Muscle layer of colon (tissue), 2 donors: ENCODE results near the gene MSI2.

Experiments used
- H3K27ac ChIP-seq: one replicate; pipeline ENCODE4 v1.7.0; 2013; ENCODE audit warnings: low read depth, mild to moderate bottlenecking, low read length, moderate library complexity
- H3K27me3 ChIP-seq, 2 donors: one replicate each; pipeline ENCODE4 v1.7.0; 2013; ENCODE audit warnings: low read length in 2 of 2, mild to moderate bottlenecking in 2 of 2; ENCODE audit not compliant: insufficient read depth in 2 of 2, control insufficient read depth in 1 of 2
- H3K36me3 ChIP-seq: one replicate; pipeline ENCODE4 v1.7.0; 2013; ENCODE audit warnings: mild to moderate bottlenecking, low read length; ENCODE audit not compliant: insufficient read depth
- H3K4me1 ChIP-seq: one replicate; pipeline ENCODE4 v1.7.0; 2013; ENCODE audit warnings: mild to moderate bottlenecking, low read length; ENCODE audit not compliant: insufficient read depth
- H3K4me3 ChIP-seq, 2 donors: one replicate each; pipeline ENCODE4 v1.7.0; 2013; ENCODE audit warnings: low read length in 2 of 2, low read depth in 1 of 2, mild to moderate bottlenecking in 1 of 2, moderate library complexity in 1 of 2
- H3K9ac ChIP-seq: one replicate; pipeline ENCODE4 v1.7.0; 2013; ENCODE audit warnings: low read length
- H3K9me3 ChIP-seq: one replicate; pipeline ENCODE4 v1.7.0; 2013; ENCODE audit warnings: mild to moderate bottlenecking, low read length
- donor health status: abdominal sarcoma.
- donor health status: Adenocarcinoma of cecum.

MSI2 gene

GRCh38 chr17:57524839-57525568 is 268.7 kb downstream of the MSI2 start:
- no peak overlapping the region for H3K9ac ChIP-seq
- H3K4me1 ChIP-seq: peaks cover 5% of the 10 kb centered on the region
- H3K9me3 ChIP-seq: no peaks in the 10 kb centered on the region
- H3K4me3 ChIP-seq: no peak overlapping the region
- H3K27me3 ChIP-seq: no peaks in the 10 kb centered on the region
- H3K27ac ChIP-seq: no peak overlapping the region
- no peaks in the 10 kb centered on the region for H3K36me3 ChIP-seq

GRCh38 chr17:57527221-57528057 is 271.1 kb downstream of the MSI2 start:
- H3K4me1 ChIP-seq: peaks cover 16% of the 10 kb centered on the region
- H3K27me3 ChIP-seq: no peaks in the 10 kb centered on the region
- H3K4me3 ChIP-seq: no peak overlapping the region
- no peaks in the 10 kb centered on the region for H3K9me3 ChIP-seq
- H3K27ac ChIP-seq: no peak overlapping the region
- H3K36me3 ChIP-seq: no peaks in the 10 kb centered on the region
- no peak overlapping the region for H3K9ac ChIP-seq

- Histone ChIP-seq H3K9ac (no peak overlapping the region), H3K27ac (no peak overlapping the region), H3K27me3 (no peaks in the 10 kb centered on the region), H3K36me3 (peaks cover 3% of the 10 kb centered on the region), H3K4me1 (peaks cover 16% of the 10 kb centered on the region), H3K9me3 (no peaks in the 10 kb centered on the region), H3K4me3 (no peak overlapping the region)
Observed at GRCh38 chr17:57528058-57528451, 271.7 kb downstream of the MSI2 start.

DNA sequence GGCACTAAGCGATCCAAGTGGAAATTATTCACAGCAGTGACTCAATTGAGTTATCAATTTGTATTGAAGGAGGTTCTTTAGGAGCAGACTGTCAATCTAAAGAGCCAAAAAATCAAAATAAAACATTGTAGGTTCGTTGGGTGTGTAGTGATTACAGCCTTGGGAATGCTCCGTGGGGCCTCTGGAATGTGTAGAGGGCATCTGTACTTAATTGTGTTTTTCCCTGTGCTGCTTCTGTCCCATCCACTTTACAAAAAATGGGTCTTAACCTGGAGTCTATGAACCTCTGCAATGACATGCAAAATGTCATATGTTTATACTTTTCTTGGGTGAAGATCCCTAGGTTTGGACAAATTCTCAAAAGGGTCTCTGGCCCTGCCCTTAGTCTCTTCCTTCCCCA is 273.7 kb downstream of the MSI2 start:
- Histone ChIP-seq H3K27me3 (no peaks in the 10 kb centered on the region), H3K4me1 (peaks cover 16% of the 10 kb centered on the region), H3K27ac (no peak overlapping the region), H3K9me3 (no peaks in the 10 kb centered on the region), H3K4me3 (no peak overlapping the region), H3K9ac (no peak overlapping the region), H3K36me3 (peaks cover 4% of the 10 kb centered on the region)

DNA sequence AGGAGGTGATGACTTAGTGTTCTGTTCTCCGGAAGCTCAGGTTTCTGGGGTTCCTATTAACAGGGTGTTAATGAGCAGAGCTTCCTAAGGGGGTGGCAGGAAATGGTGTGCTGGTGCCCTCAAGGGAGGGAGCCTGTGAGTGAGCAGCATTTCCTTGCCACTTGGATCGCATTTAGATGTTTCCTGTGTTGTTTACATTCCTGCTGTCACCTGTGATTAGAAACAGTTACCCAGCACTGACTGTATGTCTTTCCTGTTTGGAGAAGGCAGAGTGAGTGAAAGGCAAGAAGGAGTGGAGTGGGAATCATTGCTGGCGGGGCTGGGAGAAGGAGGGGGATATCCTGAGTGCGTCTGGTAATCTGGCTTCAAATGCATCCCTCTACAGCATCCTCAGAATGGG is 274.2 kb downstream of the MSI2 start:
- peaks cover 4% of the 10 kb centered on the region for H3K36me3 ChIP-seq
- H3K27ac ChIP-seq: no peak overlapping the region
- no peaks in the 10 kb centered on the region for H3K9me3 ChIP-seq
- H3K4me1 ChIP-seq: peaks cover 16% of the 10 kb centered on the region
- H3K4me3 ChIP-seq: no peak overlapping the region
- H3K27me3 ChIP-seq: no peaks in the 10 kb centered on the region
- H3K9ac ChIP-seq: no peak overlapping the region

DNA sequence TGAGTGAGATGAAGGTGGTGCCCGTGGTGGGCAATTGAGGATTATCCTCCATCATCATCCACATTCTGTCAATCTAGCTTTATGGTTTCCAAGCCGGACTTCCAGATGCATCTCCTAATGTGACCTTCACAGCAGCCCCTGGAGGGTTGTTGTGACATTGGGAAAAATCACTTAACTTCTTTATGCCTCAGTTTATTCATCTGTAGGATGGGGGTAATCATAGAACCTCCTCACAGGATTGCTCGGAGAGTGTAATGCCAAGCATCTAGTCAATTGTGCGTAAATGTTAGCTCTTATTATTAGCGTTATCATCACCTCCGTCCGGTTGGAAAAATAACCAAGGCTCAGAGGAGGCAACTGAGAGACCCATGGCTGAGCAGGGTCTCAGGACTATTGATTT is 274.8 kb downstream of the MSI2 start:
- H3K4me1 ChIP-seq: peaks cover 16% of the 10 kb centered on the region
- H3K4me3 ChIP-seq: no peak overlapping the region
- H3K27ac ChIP-seq: no peak overlapping the region
- H3K9ac ChIP-seq: no peak overlapping the region
- H3K27me3 ChIP-seq: no peaks in the 10 kb centered on the region
- peaks cover 4% of the 10 kb centered on the region for H3K36me3 ChIP-seq
- H3K9me3 ChIP-seq: no peaks in the 10 kb centered on the region

DNA sequence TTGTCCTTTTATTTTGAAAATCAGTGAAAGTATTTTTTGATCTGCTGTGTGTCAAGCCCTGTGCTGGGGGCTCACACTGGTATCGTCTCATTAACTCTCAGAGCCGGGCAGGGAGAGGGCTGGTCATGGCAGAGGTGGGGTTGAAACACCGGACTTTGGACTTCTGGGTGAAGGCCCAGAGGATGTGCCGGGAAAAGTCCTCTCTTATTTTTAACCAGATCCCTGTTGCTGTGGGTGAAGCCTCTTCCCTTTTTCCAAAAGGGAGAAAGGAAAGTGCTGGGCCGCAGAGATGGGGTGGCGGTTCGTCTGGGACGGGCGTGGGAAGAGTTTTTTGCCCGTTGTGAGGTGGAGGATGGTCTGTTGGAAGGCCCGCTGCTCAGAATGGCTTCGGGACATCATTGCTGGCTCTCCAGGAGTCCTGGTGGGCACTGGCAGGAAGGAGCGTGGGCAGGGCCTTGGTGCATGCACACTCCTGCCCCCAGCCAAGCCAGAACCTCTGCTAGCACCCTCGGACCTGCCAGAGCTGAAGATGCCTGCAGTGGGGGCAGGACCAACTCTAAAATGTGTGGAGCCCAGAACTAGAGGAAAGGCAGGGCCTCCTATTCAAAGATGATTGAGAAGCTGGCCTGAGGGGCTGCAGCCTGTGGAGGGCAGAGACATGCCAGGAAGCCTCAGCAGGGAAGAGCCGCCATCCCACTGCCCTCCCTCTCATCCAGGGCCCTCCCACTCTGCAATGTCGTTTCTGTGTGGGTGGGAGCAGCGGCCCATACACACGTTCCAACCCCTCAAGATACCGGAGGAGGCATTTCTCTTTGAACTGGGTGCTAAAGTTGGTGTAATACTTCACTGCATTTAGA is 275.6 kb downstream of the MSI2 start:
- Histone ChIP-seq H3K9ac (no peak overlapping the region), H3K4me1 (peaks cover 16% of the 10 kb centered on the region), H3K36me3 (peaks cover 4% of the 10 kb centered on the region), H3K27ac (no peak overlapping the region), H3K9me3 (no peaks in the 10 kb centered on the region), H3K4me3 (no peak overlapping the region), H3K27me3 (no peaks in the 10 kb centered on the region)

- Histone ChIP-seq H3K27me3 (no peaks in the 10 kb centered on the region), H3K4me3 (no peak overlapping the region), H3K9me3 (no peaks in the 10 kb centered on the region), H3K9ac (no peak overlapping the region), H3K27ac (no peak overlapping the region), H3K4me1 (peaks cover 16% of the 10 kb centered on the region), H3K36me3 (peaks cover 4% of the 10 kb centered on the region)
Observed at GRCh38 chr17:57532556-57532955, 276.2 kb downstream of the MSI2 start.

DNA sequence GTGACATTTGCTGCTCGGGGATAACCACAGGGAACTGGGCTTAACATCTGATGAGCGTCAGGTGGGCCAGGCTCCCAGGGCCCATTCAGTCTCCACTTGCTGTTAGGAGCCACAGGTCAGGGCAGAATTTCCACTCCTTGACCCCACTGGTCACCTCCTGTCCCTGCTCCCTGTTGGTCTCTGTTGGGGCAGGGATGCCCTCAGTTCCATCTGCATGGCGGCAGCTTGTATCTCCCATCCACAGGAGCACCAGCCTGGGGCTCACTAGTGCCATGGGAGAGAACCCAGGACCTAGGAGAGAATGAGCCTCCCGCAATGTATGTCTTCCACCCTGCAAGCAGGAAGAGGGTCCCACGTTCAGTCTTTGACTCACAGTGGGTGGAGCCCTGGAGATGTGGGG is 276.6 kb downstream of the MSI2 start:
- no peaks in the 10 kb centered on the region for H3K27me3 ChIP-seq
- H3K4me3 ChIP-seq: no peak overlapping the region
- H3K4me1 ChIP-seq: peaks cover 16% of the 10 kb centered on the region
- peaks cover 4% of the 10 kb centered on the region for H3K36me3 ChIP-seq
- no peaks in the 10 kb centered on the region for H3K9me3 ChIP-seq
- H3K27ac ChIP-seq: no peak overlapping the region
- H3K9ac ChIP-seq: no peak overlapping the region

DNA sequence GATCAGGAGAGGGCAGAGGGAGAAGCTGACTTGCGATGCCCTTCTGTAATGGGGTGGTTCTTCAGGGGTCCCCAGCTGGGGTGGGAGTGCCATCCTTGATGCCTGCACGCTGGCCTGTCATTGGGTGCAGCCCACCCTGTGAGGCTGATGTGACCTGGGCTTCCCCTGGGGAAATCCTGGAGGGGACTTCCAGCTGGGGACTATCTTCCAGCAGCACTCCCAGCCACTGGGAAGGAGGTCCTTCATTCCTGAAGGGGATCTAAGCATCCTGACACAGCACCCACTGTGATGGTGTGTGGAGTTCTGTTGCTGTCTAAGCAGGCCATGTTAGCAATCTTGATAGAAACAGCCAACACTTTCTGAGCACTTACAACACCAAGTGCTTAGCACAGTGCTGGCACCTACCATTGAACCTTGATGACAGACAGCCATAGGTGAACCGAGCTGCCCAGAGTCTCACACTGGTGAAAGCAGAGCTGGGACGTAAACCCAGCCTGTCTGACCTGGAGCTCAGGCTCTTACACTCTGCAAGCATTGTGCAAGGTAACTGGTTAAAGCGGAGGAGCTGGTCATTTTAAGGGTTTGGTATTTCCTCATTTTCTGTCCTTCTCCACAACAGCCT is 277.5 kb downstream of the MSI2 start:
- H3K9ac ChIP-seq: no peak overlapping the region
- H3K4me3 ChIP-seq: no peak overlapping the region
- no peak overlapping the region for H3K27ac ChIP-seq
- no peaks in the 10 kb centered on the region for H3K27me3 ChIP-seq
- H3K36me3 ChIP-seq: peaks cover 4% of the 10 kb centered on the region
- peaks cover 16% of the 10 kb centered on the region for H3K4me1 ChIP-seq
- H3K9me3 ChIP-seq: no peaks in the 10 kb centered on the region

- no peak overlapping the region for H3K27ac ChIP-seq
- H3K4me3 ChIP-seq: no peak overlapping the region
- H3K4me1 ChIP-seq: peaks cover 13% of the 10 kb centered on the region
Observed at GRCh38 chr17:57534863-57535248, 278.5 kb downstream of the MSI2 start.

More at GRCh38 chr17:57534863-57535248, 278.5 kb downstream of the MSI2 start:
- Histone ChIP-seq H3K36me3 (peaks cover 4% of the 10 kb centered on the region), H3K9ac (no peak overlapping the region), H3K27me3 (no peaks in the 10 kb centered on the region), H3K9me3 (no peaks in the 10 kb centered on the region)
